Subcutaneous adipose tissue (tissue), 4 donors: ENCODE data around the gene TLE1. TPM values are rescaled to one million over a fixed set of nuclear protein-coding genes. Genes with fewer than 3 reads are reported as not detected.

Source experiments
- CTCF ChIP-seq: fragments of 450-650 bp; IDR thresholded peaks from one replicate; pipeline ENCODE4 v1.5.1; 2016; ENCODE audit warnings: low read depth, mild to moderate bottlenecking, control low read depth, antibody characterized with exemption, moderate library complexity
- total RNA-seq, 4 donors: library from RNA; depleted of rRNA; stranded (reverse); fragments of >200 nt; gene quantifications; one replicate each; pipeline ENCODE4 v1.1.0, GENCODE V29; 2016

The TLE1 gene
- total RNA-seq, 4 donors from 2014 or later = 37.7 to 109 (median 53.6) TPM

DNA sequence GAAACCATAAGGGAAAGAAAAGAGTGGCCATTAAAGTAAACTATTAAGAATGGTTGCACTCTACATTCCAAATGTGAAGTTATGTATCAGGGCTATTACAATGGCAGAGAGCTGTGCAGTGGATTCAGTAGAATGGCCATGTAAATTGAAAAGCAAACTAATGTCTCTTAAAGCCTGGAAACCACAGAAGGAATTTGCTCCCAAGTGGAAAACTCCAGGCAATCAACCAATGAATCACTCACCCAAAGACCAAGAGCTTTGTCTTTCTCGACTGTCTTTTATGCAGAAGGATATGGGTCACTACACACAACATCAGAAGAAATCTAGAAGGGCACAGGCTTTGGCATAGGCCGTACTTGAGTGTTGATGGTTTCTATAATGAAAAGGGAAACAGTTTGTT is 114.9 kb downstream of the TLE1 start:
- TF ChIP-seq CTCF = no peak

GRCh38 chr9:81573415-81574321 is 115.7 kb downstream of the TLE1 start:
- no peak for TF ChIP-seq CTCF

DNA sequence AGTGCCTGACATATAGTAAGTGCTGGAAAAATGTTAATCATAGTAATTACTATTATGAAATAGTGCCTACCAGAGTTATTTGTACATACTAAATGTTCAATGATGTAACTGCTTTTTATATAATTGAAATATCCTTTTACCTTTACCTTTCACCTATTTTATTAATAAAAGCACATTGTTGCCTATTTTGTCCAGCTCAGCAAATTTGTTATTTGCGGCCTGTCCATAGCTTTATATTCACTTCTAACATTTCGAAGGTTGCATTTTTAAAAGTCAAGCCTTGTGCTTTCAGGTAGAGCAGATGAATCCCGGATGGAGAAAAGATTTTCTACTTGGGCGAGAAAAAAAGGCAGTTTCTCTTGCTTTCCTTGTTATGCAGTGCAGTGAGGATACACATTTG is 119.3 kb downstream of the TLE1 start:
- TF ChIP-seq CTCF = no peak

- TF ChIP-seq CTCF = no peak
Measured at GRCh38 chr9:81566074-81566698, 123.2 kb downstream of the TLE1 start.

DNA sequence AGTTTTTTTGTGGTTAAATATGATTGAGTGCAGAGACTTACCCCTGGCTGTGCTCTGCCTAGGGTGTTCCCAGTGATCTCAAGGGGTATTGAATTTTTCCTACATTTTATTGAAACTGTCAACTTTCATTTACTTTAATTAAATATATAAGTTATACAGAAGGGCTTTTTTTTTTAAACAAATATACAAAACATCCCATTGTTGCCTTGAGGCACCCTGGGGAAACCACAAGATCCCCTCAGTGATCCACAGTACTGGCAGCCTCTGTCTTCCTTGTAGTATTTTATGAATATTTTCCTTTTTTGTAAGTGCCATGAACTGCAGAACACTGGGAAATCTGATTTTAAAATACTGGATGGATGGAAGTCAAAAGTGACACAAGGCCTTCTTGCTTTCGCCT is 123.7 kb downstream of the TLE1 start:
- no peak for TF ChIP-seq CTCF

DNA sequence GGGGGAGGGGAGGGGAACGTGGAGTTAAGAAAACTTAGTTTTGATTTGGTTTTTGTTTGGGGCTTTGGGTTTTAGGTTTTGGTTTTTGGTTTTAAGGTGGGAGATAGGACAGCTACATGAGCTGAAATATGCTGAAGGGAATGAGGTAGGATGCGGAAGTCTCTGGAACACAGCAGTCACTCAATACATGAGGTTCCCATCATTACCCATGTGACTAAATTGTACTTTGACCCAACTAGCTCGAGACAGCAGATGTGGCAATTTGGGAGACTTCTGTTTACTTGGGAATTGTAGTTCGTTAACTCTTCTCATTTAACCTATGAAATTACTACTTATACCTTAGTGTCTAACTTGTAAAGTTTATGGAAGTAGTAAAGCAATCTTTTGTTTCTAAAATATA is 124.2 kb downstream of the TLE1 start:
- no peak for TF ChIP-seq CTCF

GRCh38 chr9:81564632-81565031 is 124.7 kb downstream of the TLE1 start:
- TF ChIP-seq CTCF = no peak
